ENCODE data around the gene TSPAN7. TPM values are rescaled to one million over a fixed set of nuclear protein-coding genes. Genes with fewer than 3 reads are reported as not detected.

The TSPAN7 gene
- total and polyA plus RNA-seq, 2 donors from 2014 or later: 44.9 to 98.3 TPM

DNA sequence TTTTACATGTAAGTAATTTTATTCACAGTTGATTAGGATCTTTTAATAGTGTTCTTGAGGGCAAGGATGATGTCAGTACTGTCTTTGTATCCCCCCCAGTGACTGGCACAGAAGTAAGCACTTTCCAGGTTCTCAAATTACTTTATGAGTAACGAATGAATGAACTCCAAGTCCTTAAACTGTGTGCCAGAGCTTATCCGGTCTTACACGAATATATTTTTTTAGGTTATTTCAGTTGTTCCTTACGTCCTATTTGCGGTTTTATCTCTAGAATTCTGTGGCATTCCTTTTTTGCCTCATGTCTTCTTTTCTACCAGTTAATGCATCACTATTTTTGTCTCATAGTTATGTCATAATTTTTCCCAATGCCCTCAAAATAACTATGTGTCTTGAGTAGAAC is 133.1 kb downstream of the TSPAN7 start:
- FAIRE-seq: no peak

DNA sequence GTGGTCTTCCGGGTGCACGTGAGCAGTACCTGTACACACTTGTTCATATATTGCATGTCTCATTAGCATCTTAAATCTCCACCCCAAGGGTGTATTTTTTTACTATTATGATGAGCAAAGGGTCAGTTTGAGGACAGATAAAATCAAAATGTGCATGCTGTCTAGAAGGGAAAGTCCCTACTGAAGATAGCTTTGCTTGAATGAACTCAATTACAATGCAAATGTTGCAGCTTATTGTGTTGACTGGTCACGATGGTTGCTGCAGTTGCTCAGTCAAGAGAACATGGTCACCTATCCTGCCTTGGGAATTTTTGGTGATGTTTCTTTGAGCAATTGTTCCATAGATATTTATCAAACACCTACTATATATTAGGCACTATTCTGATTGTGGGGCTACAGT is 136.1 kb downstream of the TSPAN7 start:
- H3K27ac ChIP-seq (ENCODE audit: low read depth in 2 of 2, low read length in 2 of 2): no peak overlapping the region
- H3K4me1 ChIP-seq (ENCODE audit: control insufficient read depth in 2 of 3, insufficient read depth in 2 of 3, low read depth in 1 of 3, low read length in 3 of 3): no peaks in the 10 kb centered on the region
- DNase-seq (no peak), FAIRE-seq (no peak)
- no peak overlapping the region for H3K9ac ChIP-seq (ENCODE audit: low read length in 3 of 3)
- intact Hi-C loops (cut with DNase I): no loop called here
- no peaks in the 10 kb centered on the region for H3K27me3 ChIP-seq (ENCODE audit: control insufficient read depth, insufficient read depth, low read length)
- H3K36me3 ChIP-seq (ENCODE audit: control insufficient read depth in 2 of 3, insufficient read depth in 3 of 3, low read length in 3 of 3): no peaks in the 10 kb centered on the region
- TF ChIP-seq, protein P1, sequence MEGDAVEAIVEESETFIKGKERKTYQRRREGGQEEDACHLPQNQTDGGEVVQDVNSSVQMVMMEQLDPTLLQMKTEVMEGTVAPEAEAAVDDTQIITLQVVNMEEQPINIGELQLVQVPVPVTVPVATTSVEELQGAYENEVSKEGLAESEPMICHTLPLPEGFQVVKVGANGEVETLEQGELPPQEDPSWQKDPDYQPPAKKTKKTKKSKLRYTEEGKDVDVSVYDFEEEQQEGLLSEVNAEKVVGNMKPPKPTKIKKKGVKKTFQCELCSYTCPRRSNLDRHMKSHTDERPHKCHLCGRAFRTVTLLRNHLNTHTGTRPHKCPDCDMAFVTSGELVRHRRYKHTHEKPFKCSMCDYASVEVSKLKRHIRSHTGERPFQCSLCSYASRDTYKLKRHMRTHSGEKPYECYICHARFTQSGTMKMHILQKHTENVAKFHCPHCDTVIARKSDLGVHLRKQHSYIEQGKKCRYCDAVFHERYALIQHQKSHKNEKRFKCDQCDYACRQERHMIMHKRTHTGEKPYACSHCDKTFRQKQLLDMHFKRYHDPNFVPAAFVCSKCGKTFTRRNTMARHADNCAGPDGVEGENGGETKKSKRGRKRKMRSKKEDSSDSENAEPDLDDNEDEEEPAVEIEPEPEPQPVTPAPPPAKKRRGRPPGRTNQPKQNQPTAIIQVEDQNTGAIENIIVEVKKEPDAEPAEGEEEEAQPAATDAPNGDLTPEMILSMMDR (IDR thresholded peaks at IDR 0.05; ENCODE audit: borderline replicate concordance, extremely low read depth, insufficient read depth): no peak
- no peak overlapping the region for H3K4me3 ChIP-seq (ENCODE audit: low read length in 3 of 3)
- no peaks in the 10 kb centered on the region for H3K9me3 ChIP-seq (ENCODE audit: control insufficient read depth in 2 of 3, insufficient read depth in 1 of 3, low read length in 3 of 3)

More for the DNA sequence above, 133.1 kb downstream of the TSPAN7 start:
- no peaks in the 10 kb centered on the region for H3K27me3 ChIP-seq (ENCODE audit: control insufficient read depth, insufficient read depth, low read length)
- no peak overlapping the region for H3K27ac ChIP-seq (ENCODE audit: low read depth in 2 of 2, low read length in 2 of 2)
- no peak overlapping the region for H3K4me3 ChIP-seq (ENCODE audit: low read length in 3 of 3)
- H3K36me3 ChIP-seq (ENCODE audit: control insufficient read depth in 2 of 3, insufficient read depth in 3 of 3, low read length in 3 of 3): no peaks in the 10 kb centered on the region
- no peaks in the 10 kb centered on the region for H3K9me3 ChIP-seq (ENCODE audit: control insufficient read depth in 2 of 3, insufficient read depth in 1 of 3, low read length in 3 of 3)
- no peaks in the 10 kb centered on the region for H3K4me1 ChIP-seq (ENCODE audit: control insufficient read depth in 2 of 3, insufficient read depth in 2 of 3, low read depth in 1 of 3, low read length in 3 of 3)
- TF ChIP-seq, protein P1 (IDR thresholded peaks at IDR 0.05; ENCODE audit: borderline replicate concordance, extremely low read depth, insufficient read depth): no peak
- peak in 1 of 5 donors; percentile 20 for DNase-seq
- intact Hi-C loops (cut with DNase I): no loop called here
- H3K9ac ChIP-seq (ENCODE audit: low read length in 3 of 3): no peak overlapping the region

DNA sequence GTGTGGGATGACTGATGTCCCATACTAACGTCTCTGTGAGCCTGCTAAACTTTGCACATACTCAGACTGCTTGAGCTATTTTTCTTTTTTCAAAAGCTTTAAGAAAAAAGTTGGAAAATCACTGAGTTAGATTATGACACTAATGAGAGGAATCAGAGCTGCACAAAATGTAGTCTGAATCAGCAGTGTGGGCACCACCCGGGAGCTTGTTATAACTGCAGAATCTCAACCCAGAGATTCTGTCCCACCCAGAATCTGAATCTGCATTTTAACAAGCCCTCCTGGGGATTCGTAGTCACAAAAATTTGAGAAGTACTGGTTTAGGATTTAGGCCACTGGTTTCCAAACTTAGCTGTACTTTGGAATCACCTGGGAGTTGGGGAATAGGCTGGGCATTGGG is 137.8 kb downstream of the TSPAN7 start:
- TF ChIP-seq, protein P1 (IDR thresholded peaks at IDR 0.05; ENCODE audit: borderline replicate concordance, extremely low read depth, insufficient read depth): no peak
- no peaks in the 10 kb centered on the region for H3K9me3 ChIP-seq (ENCODE audit: control insufficient read depth in 2 of 3, insufficient read depth in 1 of 3, low read length in 3 of 3)
- no peak overlapping the region for H3K4me3 ChIP-seq (ENCODE audit: low read length in 3 of 3)
- no peaks in the 10 kb centered on the region for H3K36me3 ChIP-seq (ENCODE audit: control insufficient read depth in 2 of 3, insufficient read depth in 3 of 3, low read length in 3 of 3)
- intact Hi-C loops (cut with DNase I): no loop called here
- no peak for FAIRE-seq
- no peak overlapping the region for H3K27ac ChIP-seq (ENCODE audit: low read depth in 2 of 2, low read length in 2 of 2)
- DNase-seq: no peak
- no peaks in the 10 kb centered on the region for H3K4me1 ChIP-seq (ENCODE audit: control insufficient read depth in 2 of 3, insufficient read depth in 2 of 3, low read depth in 1 of 3, low read length in 3 of 3)
- H3K9ac ChIP-seq (ENCODE audit: low read length in 3 of 3): no peak overlapping the region
- H3K27me3 ChIP-seq (ENCODE audit: control insufficient read depth, insufficient read depth, low read length): peaks cover 2% of the 10 kb centered on the region

DNA sequence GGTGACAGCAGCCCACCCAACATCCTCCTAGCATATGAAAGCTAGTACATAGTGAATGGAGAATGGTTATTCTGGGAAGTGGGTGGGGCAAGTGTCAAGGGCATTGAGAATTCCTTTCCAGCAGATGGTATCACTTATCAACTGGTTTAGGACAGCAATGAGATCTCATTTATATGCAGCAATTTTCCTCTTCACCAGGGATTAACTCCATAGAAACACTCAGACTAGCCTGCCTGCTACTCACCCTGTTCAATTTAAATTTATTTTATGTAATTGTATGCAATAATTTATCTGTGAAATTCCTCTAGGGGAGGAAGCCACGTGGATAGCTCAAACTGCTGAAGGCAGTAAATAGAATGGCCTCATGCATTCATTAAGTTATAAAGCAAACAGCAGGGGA is 138.4 kb downstream of the TSPAN7 start:
- Histone ChIP-seq H3K4me3 (ENCODE audit: low read length in 3 of 3) (no peak overlapping the region), H3K27ac (ENCODE audit: low read depth in 2 of 2, low read length in 2 of 2) (no peak overlapping the region), H3K27me3 (ENCODE audit: control insufficient read depth, insufficient read depth, low read length) (peaks cover 2% of the 10 kb centered on the region), H3K9ac (ENCODE audit: low read length in 3 of 3) (no peak overlapping the region), H3K9me3 (ENCODE audit: control insufficient read depth in 2 of 3, insufficient read depth in 1 of 3, low read length in 3 of 3) (no peaks in the 10 kb centered on the region), H3K36me3 (ENCODE audit: control insufficient read depth in 2 of 3, insufficient read depth in 3 of 3, low read length in 3 of 3) (no peaks in the 10 kb centered on the region), H3K4me1 (ENCODE audit: control insufficient read depth in 2 of 3, insufficient read depth in 2 of 3, low read depth in 1 of 3, low read length in 3 of 3) (no peaks in the 10 kb centered on the region)
- intact Hi-C loops (cut with DNase I): no loop called here
- FAIRE-seq (no peak), DNase-seq (peak in 1 of 5 donors; percentile 17)
- TF ChIP-seq, protein P1 (IDR thresholded peaks at IDR 0.05; ENCODE audit: borderline replicate concordance, extremely low read depth, insufficient read depth): no peak

All from kidney (tissue), 14 donors.